SHP77 (cell line): ENCODE data around the gene FAT1.
"Not testable (repeated sequence)": the region's sequence is repeated elsewhere in the genome, so short reads cannot be mapped to it uniquely, and the experiment has no call there.

ENCODE experiments used
- DNase-seq, 2 experiments: peaks; one replicate each; lab custom pipeline; 2025; lab: John Stamatoyannopoulos, UW

Gene FAT1, protein sequence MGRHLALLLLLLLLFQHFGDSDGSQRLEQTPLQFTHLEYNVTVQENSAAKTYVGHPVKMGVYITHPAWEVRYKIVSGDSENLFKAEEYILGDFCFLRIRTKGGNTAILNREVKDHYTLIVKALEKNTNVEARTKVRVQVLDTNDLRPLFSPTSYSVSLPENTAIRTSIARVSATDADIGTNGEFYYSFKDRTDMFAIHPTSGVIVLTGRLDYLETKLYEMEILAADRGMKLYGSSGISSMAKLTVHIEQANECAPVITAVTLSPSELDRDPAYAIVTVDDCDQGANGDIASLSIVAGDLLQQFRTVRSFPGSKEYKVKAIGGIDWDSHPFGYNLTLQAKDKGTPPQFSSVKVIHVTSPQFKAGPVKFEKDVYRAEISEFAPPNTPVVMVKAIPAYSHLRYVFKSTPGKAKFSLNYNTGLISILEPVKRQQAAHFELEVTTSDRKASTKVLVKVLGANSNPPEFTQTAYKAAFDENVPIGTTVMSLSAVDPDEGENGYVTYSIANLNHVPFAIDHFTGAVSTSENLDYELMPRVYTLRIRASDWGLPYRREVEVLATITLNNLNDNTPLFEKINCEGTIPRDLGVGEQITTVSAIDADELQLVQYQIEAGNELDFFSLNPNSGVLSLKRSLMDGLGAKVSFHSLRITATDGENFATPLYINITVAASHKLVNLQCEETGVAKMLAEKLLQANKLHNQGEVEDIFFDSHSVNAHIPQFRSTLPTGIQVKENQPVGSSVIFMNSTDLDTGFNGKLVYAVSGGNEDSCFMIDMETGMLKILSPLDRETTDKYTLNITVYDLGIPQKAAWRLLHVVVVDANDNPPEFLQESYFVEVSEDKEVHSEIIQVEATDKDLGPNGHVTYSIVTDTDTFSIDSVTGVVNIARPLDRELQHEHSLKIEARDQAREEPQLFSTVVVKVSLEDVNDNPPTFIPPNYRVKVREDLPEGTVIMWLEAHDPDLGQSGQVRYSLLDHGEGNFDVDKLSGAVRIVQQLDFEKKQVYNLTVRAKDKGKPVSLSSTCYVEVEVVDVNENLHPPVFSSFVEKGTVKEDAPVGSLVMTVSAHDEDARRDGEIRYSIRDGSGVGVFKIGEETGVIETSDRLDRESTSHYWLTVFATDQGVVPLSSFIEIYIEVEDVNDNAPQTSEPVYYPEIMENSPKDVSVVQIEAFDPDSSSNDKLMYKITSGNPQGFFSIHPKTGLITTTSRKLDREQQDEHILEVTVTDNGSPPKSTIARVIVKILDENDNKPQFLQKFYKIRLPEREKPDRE (N-terminal part only)

DNA sequence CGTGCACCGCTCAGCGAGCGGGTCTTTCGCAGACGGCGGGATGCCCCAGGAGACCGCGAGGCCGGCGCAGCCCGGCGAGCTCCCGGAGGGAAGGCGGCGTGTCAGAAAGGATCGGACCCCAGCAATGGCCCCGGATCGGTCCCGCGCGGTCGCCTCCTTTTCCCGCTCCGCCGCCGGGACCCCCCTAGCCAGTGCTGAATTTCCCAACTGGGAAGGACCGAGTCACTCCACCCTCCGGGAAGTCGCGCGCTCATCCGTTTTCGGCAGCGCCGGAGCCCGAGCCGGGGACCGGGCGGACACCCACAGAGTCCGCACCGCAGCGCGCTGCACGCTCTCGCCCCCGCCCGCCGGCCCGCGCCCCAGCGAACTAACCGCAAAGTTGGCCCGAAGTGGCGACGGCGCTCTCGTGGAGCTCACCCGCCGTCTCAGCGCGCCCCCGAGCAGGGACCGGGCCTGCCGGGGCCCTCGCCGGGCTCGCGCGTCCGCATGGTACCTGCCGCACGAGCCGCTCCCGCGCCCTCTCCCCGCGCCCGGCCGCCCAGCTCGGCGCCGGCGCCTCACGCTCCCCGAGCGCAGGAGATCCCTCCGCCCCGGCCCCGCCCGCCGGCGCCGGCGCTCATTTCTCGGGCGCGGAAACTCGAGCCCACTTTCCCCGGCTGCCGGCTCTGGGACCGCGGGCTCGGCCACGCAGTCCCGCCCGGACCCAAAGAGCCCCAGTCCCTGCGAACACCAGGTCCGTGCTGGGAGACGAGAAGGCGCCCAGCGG, at the start of gene FAT1:
FAT1 (minus strand) TSS at position 565 of the 766 bp plus-strand sequence. CDS start 14,029 bp downstream, outside the sequence.
- peak; percentile 44 to 64 for DNase-seq

GRCh38 chr4:186772936-186773487, 49.4 kb upstream of the FAT1 start:
- DNase-seq: peak in 1 of 2 experiments; percentile 5

GRCh38 chr4:186771624-186772023, 48.0 kb upstream of the FAT1 start:
- no peak for DNase-seq

DNA sequence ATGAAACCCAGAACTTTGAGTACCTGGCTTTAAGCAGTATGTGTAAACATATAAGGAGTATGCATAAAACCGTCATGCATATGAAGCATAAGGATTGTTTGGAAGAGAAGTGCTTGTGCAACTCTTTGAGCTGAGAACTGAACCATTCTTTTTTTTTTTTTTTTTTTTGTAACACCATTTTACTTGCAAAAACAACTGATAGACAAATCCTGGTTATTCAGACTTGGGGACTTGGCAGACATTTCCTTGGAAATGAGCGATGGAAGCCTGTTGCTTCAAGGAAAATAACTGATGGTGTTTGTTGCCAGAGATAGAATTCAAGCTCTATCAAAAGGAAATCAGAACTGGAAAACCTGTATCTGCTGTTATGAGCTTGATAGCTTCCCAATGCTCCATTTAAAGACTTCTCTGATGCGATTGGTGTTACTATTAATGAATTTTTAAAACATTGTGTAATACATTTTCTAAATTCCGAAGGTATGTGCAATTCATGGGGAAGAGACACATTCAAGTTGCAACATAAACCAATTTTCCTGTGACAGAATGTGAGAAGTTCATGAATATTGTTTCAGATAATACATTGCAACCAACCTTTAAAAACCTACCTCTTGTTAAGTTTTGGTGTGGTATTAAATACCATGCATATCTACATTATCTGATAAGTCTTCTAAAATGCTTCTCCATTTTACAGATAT, 47.0 kb upstream of the FAT1 start:
- no peak for DNase-seq

- DNase-seq: no peak
These were observed 44.1 kb upstream of the FAT1 start for GRCh38 chr4:186767794-186768193.

GRCh38 chr4:186765673-186766546, 42.3 kb upstream of the FAT1 start:
- DNase-seq: peak in 1 of 2 experiments; percentile 29

- peak in 1 of 2 experiments; percentile 19 for DNase-seq
These were observed 41.5 kb upstream of the FAT1 start for GRCh38 chr4:186765138-186765537.

DNA sequence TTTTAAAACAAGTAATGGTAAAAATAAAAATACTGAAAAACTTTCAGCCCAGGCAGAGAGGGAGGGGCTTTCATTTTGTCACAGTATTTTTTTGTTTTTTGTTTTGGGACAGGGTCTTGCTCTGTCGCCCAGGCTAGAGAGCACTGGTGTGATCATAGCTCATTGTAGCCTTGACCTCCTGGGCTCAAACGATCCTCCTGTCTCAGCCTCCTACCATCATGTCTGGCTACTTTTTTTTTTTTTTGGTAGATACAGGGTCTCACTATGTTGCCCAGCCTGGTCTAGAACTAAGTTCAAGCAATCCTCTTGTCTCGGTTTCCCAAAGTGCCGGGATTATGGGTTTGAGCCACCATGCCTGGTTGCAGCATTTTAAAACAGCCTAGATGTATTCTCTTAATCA, 40.8 kb upstream of the FAT1 start:
- no peak for DNase-seq

GRCh38 chr4:186762865-186763264, 39.2 kb upstream of the FAT1 start:
- no peak for DNase-seq

DNA sequence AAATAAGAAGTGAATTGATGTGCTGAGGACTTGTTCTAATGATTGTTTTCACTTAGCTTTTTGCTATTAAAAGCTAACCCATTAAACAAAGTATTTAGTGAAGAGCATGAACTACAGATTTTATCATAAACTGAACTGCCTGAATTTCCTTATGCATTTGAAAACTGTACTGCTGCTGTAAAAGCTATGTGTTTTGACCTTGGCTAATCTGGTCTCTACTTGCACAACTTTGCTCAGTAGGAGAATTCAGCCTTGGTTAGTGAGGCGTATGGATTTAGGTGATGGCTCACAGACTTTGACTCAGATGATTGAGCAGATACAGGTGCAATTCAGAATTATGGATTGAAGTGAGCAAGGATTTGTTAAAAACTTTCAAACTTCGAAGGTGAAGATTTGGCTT, 38.7 kb upstream of the FAT1 start:
- DNase-seq: no peak

- not testable (repeated sequence) for DNase-seq
These were observed 38.3 kb upstream of the FAT1 start for GRCh38 chr4:186761956-186762355.

DNA sequence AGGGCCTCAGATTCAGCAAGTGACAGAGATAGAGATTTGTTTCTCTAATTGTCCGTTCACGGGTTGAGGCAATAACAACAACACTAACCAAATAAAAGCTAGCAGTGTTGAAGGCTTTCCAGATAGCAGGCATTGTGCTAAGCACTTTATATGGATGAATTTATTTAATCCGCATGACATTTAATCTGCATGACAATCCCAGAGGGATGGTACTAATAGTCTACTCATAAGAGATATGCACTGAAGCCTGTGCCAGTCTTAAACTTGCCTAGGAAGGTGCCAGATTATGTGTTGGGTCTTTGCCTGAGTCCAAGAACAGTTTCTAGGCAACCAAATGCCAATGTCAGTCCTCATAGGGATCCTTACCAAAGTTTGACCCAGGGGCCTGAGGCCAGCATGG, 37.7 kb upstream of the FAT1 start:
- no peak for DNase-seq

- no peak for DNase-seq
These were observed 36.9 kb upstream of the FAT1 start for GRCh38 chr4:186760576-186760975.

- DNase-seq: no peak
These were observed 36.3 kb upstream of the FAT1 start for GRCh38 chr4:186759990-186760389.

GRCh38 chr4:186758929-186759682, 35.5 kb upstream of the FAT1 start:
- DNase-seq: no peak

GRCh38 chr4:186757696-186758355, 34.2 kb upstream of the FAT1 start:
- DNase-seq: no peak

DNA sequence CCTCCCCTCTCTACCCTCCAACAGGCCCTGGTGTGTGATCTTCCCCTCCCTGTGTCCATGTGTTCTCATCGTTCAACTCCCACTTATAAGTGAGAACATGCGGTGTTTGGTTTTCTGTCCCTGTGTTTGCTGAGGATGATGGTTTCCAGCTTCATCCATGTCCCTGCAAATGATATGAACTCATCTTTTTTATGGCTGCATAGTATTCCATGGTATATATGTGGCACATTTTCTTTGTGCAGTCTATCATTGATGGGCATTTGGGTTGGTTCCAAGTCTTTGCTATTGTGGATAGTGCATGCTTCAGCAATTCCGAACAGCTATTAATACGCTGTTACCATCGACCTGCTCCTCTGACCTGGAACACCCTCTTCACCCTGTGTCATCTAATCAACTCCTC, 32.9 kb upstream of the FAT1 start:
- not testable (repeated sequence) for DNase-seq
